Astrocyte (in vitro differentiated cells and primary cell): ENCODE data around the gene FAM193B. TPM values are rescaled to one million over a fixed set of nuclear protein-coding genes. Genes with fewer than 3 reads are reported as not detected.

Experiments used
- DNase-seq: peaks from one replicate; pipeline ENCODE4 v3.0.0-alpha.2; 2010; ENCODE audit warnings: low read depth
- FAIRE-seq: peaks from 2 replicates; lab custom pipeline; 2011; peaks lifted over from hg19 to GRCh38; lab: Jason Lieb, UNC
- H2AFZ ChIP-seq: 2 replicates; pipeline ENCODE4 v1.6.0; 2012; ENCODE audit warnings: low read depth, low read length, inconsistent platforms
- H3K27ac ChIP-seq: 2 replicates; pipeline ENCODE4 v1.5.1; 2011; ENCODE audit warnings: low read depth, low read length, inconsistent platforms
- H3K27me3 ChIP-seq: 2 replicates; pipeline ENCODE4 v1.6.0; 2011; ENCODE audit warnings: low read length, inconsistent platforms; ENCODE audit not compliant: insufficient read depth
- H3K36me3 ChIP-seq: 2 replicates; pipeline ENCODE4 v1.5.1; 2011; ENCODE audit warnings: low read length, inconsistent platforms; ENCODE audit not compliant: insufficient read depth
- H3K4me1 ChIP-seq: 2 replicates; pipeline ENCODE4 v1.5.1; 2011; ENCODE audit warnings: low read length, inconsistent platforms; ENCODE audit not compliant: insufficient read depth
- H3K4me2 ChIP-seq: 2 replicates; pipeline ENCODE4 v1.6.0; 2012; ENCODE audit warnings: low read length, inconsistent platforms
- H3K4me3 ChIP-seq: 2 replicates; pipeline ENCODE4 v1.5.1; 2011; ENCODE audit warnings: low read depth, mild to moderate bottlenecking, low read length, inconsistent platforms; ENCODE audit not compliant: insufficient read depth
- H3K79me2 ChIP-seq: 2 replicates; pipeline ENCODE4 v1.6.0; 2012; ENCODE audit warnings: mild to moderate bottlenecking, low read length, inconsistent platforms; ENCODE audit not compliant: insufficient read depth
- H3K9ac ChIP-seq: 2 replicates; pipeline ENCODE4 v1.6.0; 2012; ENCODE audit warnings: mild to moderate bottlenecking, low read length, inconsistent platforms
- H3K9me3 ChIP-seq: 2 replicates; pipeline ENCODE4 v1.5.1; 2012; ENCODE audit warnings: low read depth, mild to moderate bottlenecking, low read length, inconsistent platforms; ENCODE audit not compliant: insufficient read depth
- H4K20me1 ChIP-seq: 2 replicates; pipeline ENCODE4 v1.6.0; 2012; ENCODE audit warnings: low read length, inconsistent platforms; ENCODE audit not compliant: insufficient read depth
- H3K27ac Mint-ChIP-seq: one replicate; pipeline ENCODE4 v1.8.0; 2021; ENCODE audit warnings: mild to moderate bottlenecking, mixed read lengths; ENCODE audit not compliant: unreplicated experiment
- H3K27me3 Mint-ChIP-seq: one replicate; pipeline ENCODE4 v1.8.0; 2021; ENCODE audit warnings: low read depth, mixed read lengths; ENCODE audit not compliant: unreplicated experiment
- H3K36me3 Mint-ChIP-seq: one replicate; pipeline ENCODE4 v1.8.0; 2021; ENCODE audit warnings: low read depth, mixed read lengths; ENCODE audit not compliant: unreplicated experiment
- H3K4me1 Mint-ChIP-seq: one replicate; pipeline ENCODE4 v1.8.0; 2021; ENCODE audit warnings: low read depth, mixed read lengths; ENCODE audit not compliant: unreplicated experiment
- H3K4me3 Mint-ChIP-seq: one replicate; pipeline ENCODE4 v1.8.0; 2021; ENCODE audit warnings: mild to moderate bottlenecking, moderate library complexity, mixed read lengths; ENCODE audit not compliant: unreplicated experiment
- H3K9me3 Mint-ChIP-seq: one replicate; pipeline ENCODE4 v1.8.0; 2021; ENCODE audit warnings: mild to moderate bottlenecking, mixed read lengths; ENCODE audit not compliant: unreplicated experiment
- CTCF ChIP-seq: IDR thresholded peaks from 2 replicates; pipeline ENCODE4 v1.5.1; 2011; ENCODE audit warnings: low read depth, mild to moderate bottlenecking, inconsistent platforms, low read length, moderate library complexity; ENCODE audit not compliant: insufficient read depth
- EZH2 ChIP-seq: IDR thresholded peaks from 2 replicates; pipeline ENCODE4 v1.6.1; 2012; ENCODE audit warnings: mild to moderate bottlenecking, low read length, inconsistent platforms; ENCODE audit not compliant: insufficient read depth
- total RNA-seq: library from RNA; stranded (reverse); gene quantifications from 2 replicates; pipeline ENCODE4 v1.2.1, GENCODE V29; 2021

Gene FAM193B
- total RNA-seq, 1 donor from 2014 or later, result 48.3 TPM

GRCh38 chr5:177504086-177505056 is 50.0 kb downstream of the FAM193B start:
- no peak overlapping the region for H2AFZ ChIP-seq
- no peak overlapping the region for H3K4me3 ChIP-seq
- no peak overlapping the region for H3K4me2 ChIP-seq
- H3K4me1 Mint-ChIP-seq, result peaks cover 24% of the 10 kb centered on the region
- no peaks in the 10 kb centered on the region for H3K79me2 ChIP-seq
- H3K36me3 ChIP-seq, result no peaks in the 10 kb centered on the region
- H3K9ac ChIP-seq, result no peak overlapping the region
- peaks cover 14% of the 10 kb centered on the region for H3K4me1 ChIP-seq
- H3K9me3 Mint-ChIP-seq, result no peaks in the 10 kb centered on the region
- no peak overlapping the region for H3K4me3 Mint-ChIP-seq
- no peak overlapping the region for H3K27ac ChIP-seq
- FAIRE-seq, result no peak
- TF ChIP-seq CTCF (no peak), EZH2 (no peak)
- peaks cover 3% of the 10 kb centered on the region for H4K20me1 ChIP-seq
- no peaks in the 10 kb centered on the region for H3K27me3 Mint-ChIP-seq
- peaks cover 16% of the 10 kb centered on the region for H3K36me3 Mint-ChIP-seq
- H3K27ac Mint-ChIP-seq, result no peak overlapping the region
- H3K9me3 ChIP-seq, result no peaks in the 10 kb centered on the region
- H3K27me3 ChIP-seq, result no peaks in the 10 kb centered on the region
- DNase-seq, result no peak

GRCh38 chr5:177503351-177504085 is 50.8 kb downstream of the FAM193B start:
- Histone ChIP-seq H3K4me2 (no peak overlapping the region), H3K4me3 (no peak overlapping the region), H3K79me2 (no peaks in the 10 kb centered on the region), H3K36me3 (no peaks in the 10 kb centered on the region), H3K27ac (no peak overlapping the region), H4K20me1 (no peaks in the 10 kb centered on the region), H3K27me3 (no peaks in the 10 kb centered on the region), H2AFZ (no peak overlapping the region), H3K9ac (no peak overlapping the region), H3K9me3 (no peaks in the 10 kb centered on the region), H3K4me1 (peaks cover 16% of the 10 kb centered on the region)
- H3K4me1 Mint-ChIP-seq, result peaks cover 28% of the 10 kb centered on the region
- H3K27ac Mint-ChIP-seq, result no peak overlapping the region
- peaks cover 16% of the 10 kb centered on the region for H3K36me3 Mint-ChIP-seq
- DNase-seq (no peak), FAIRE-seq (no peak)
- no peak for TF ChIP-seq EZH2
- TF ChIP-seq CTCF, result no peak
- no peaks in the 10 kb centered on the region for H3K27me3 Mint-ChIP-seq
- H3K4me3 Mint-ChIP-seq, result no peak overlapping the region
- no peaks in the 10 kb centered on the region for H3K9me3 Mint-ChIP-seq
